Cardiac muscle cell (in vitro differentiated cells and primary cell): ENCODE data around the gene GRB10. TPM values are rescaled to one million over a fixed set of nuclear protein-coding genes. Genes with fewer than 3 reads are reported as not detected.

Source experiments
- DNase-seq, 2 donors: peaks; one replicate each; pipeline versions ENCODE4 v3.0.0 to v3.0.0-alpha.2; 2010 to 2017; ENCODE audit warnings: low read depth in 1 of 2, low spot score in 1 of 2
- H3K27ac ChIP-seq: fragments of 200-600 bp; sonication (generic); 2 replicates; pipeline ENCODE4 v1.5.1; 2016
- H3K27me3 ChIP-seq: fragments of 200-600 bp; sonication (generic); 2 replicates; pipeline ENCODE4 v1.6.0; 2016; ENCODE audit warnings: control low read depth
- H3K36me3 ChIP-seq: fragments of 200-600 bp; sonication (generic); 2 replicates; pipeline ENCODE4 v1.5.1; 2016; ENCODE audit warnings: control low read depth
- H3K4me1 ChIP-seq: fragments of 200-600 bp; sonication (generic); 2 replicates; pipeline ENCODE4 v1.8.1; 2017; ENCODE audit warnings: low read depth, mild to moderate bottlenecking, mixed run types
- H3K4me3 ChIP-seq: fragments of 200-600 bp; sonication (generic); 2 replicates; pipeline ENCODE4 v1.5.1; 2016; ENCODE audit warnings: mild to moderate bottlenecking
- H3K9me3 ChIP-seq: fragments of 200-600 bp; sonication (generic); 2 replicates; pipeline ENCODE4 v1.5.1; 2017; ENCODE audit warnings: low read depth, mild to moderate bottlenecking, control low read depth
- polyA plus RNA-seq: library from polyadenylated mRNA; unstranded; fragments of >200 nt; fragmentation: Nextera tagmentation; extraction: Ambion mirVana; gene quantifications from 2 replicates; pipeline ENCODE4 v1.2.1, GENCODE V29; 2016
- total RNA-seq: library from RNA; depleted of rRNA; stranded (reverse); fragments of >200 nt; gene quantifications from 2 replicates; pipeline ENCODE4 v1.2.3, GENCODE V29; 2016
- TF ChIP-seq, protein P1 (sequence below): IDR thresholded peaks from 2 replicates; pipeline ENCODE4 v1.5.1; 2012; ENCODE audit warnings: low read depth, mild to moderate bottlenecking, low read length

The GRB10 gene
- total and polyA plus RNA-seq, 2 experiments from 2014 or later, result 9.9 to 25.3 TPM

GRCh38 chr7:50718876-50719275 lies 63.8 kb downstream of the GRB10 start:
- Histone ChIP-seq H3K36me3 (no peaks in the 10 kb centered on the region), H3K4me3 (no peak overlapping the region), H3K27me3 (no peaks in the 10 kb centered on the region), H3K4me1 (peaks cover 30% of the 10 kb centered on the region), H3K27ac (no peak overlapping the region), H3K9me3 (no peaks in the 10 kb centered on the region)
- TF ChIP-seq, protein P1, sequence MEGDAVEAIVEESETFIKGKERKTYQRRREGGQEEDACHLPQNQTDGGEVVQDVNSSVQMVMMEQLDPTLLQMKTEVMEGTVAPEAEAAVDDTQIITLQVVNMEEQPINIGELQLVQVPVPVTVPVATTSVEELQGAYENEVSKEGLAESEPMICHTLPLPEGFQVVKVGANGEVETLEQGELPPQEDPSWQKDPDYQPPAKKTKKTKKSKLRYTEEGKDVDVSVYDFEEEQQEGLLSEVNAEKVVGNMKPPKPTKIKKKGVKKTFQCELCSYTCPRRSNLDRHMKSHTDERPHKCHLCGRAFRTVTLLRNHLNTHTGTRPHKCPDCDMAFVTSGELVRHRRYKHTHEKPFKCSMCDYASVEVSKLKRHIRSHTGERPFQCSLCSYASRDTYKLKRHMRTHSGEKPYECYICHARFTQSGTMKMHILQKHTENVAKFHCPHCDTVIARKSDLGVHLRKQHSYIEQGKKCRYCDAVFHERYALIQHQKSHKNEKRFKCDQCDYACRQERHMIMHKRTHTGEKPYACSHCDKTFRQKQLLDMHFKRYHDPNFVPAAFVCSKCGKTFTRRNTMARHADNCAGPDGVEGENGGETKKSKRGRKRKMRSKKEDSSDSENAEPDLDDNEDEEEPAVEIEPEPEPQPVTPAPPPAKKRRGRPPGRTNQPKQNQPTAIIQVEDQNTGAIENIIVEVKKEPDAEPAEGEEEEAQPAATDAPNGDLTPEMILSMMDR, result no peak
- no peak for DNase-seq

GRCh38 chr7:50718311-50718710 lies 64.4 kb downstream of the GRB10 start:
- no peak for DNase-seq
- Histone ChIP-seq H3K4me1 (peaks cover 31% of the 10 kb centered on the region), H3K27ac (no peak overlapping the region), H3K4me3 (no peak overlapping the region), H3K9me3 (no peaks in the 10 kb centered on the region), H3K27me3 (no peaks in the 10 kb centered on the region), H3K36me3 (no peaks in the 10 kb centered on the region)
- TF ChIP-seq, protein P1, result no peak

DNA sequence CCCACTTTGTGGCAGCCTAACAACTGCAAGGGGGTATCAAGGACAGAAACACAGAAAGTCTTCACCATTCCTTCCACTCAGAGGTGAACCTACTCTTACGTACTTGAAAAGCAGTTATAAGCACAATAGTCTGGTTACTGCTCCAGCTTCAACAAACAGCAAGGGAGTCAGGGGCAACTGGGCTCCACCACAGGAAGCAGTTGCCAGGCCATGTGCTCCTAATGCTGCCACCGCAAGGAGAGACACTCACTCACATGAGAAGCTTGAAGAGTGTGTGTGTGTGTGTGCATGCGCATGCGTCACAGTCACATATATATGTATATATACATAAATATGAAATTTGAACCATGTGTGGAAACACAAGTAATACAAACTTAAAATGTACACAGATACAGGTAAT lies 65.5 kb downstream of the GRB10 start:
- Histone ChIP-seq H3K27me3 (no peaks in the 10 kb centered on the region), H3K9me3 (no peaks in the 10 kb centered on the region), H3K36me3 (no peaks in the 10 kb centered on the region), H3K4me1 (peaks cover 38% of the 10 kb centered on the region), H3K27ac (no peak overlapping the region), H3K4me3 (no peak overlapping the region)
- no peak for DNase-seq
- TF ChIP-seq, protein P1, result no peak

- no peaks in the 10 kb centered on the region for H3K27me3 ChIP-seq
- no peaks in the 10 kb centered on the region for H3K36me3 ChIP-seq
- no peaks in the 10 kb centered on the region for H3K9me3 ChIP-seq
- TF ChIP-seq, protein P1, result no peak
- H3K27ac ChIP-seq, result no peak overlapping the region
- no peak overlapping the region for H3K4me3 ChIP-seq
- peaks cover 33% of the 10 kb centered on the region for H3K4me1 ChIP-seq
- DNase-seq, result no peak
Measured at GRCh38 chr7:50714857-50715256, 67.8 kb downstream of the GRB10 start.

GRCh38 chr7:50713123-50713965 lies 69.4 kb downstream of the GRB10 start:
- no peaks in the 10 kb centered on the region for H3K9me3 ChIP-seq
- TF ChIP-seq, protein P1, result no peak
- H3K27me3 ChIP-seq, result no peaks in the 10 kb centered on the region
- peaks cover 18% of the 10 kb centered on the region for H3K4me1 ChIP-seq
- no peak overlapping the region for H3K4me3 ChIP-seq
- peak overlapping the region; percentile 51 for H3K27ac ChIP-seq
- H3K36me3 ChIP-seq, result no peaks in the 10 kb centered on the region
- DNase-seq, result no peak
